OCI-LY1 (cell line): ENCODE measurements around the gene DCAF12.

ENCODE experiments used
- CTCF ChIP-seq: fragments of 200-600 bp; sonication (generic), shearing (Covaris generic); IDR thresholded peaks from 2 replicates; pipeline ENCODE4 v1.5.1; 2017; ENCODE audit warnings: mild to moderate bottlenecking, antibody characterized with exemption, low read length, moderate library complexity, mixed read lengths
- EZH2 ChIP-seq: fragments of 200-600 bp; sonication (generic), shearing (Covaris generic); IDR thresholded peaks from 2 replicates; pipeline ENCODE4 v1.8.0; 2017; ENCODE audit warnings: borderline replicate concordance, mixed run types, mild to moderate bottlenecking, antibody characterized with exemption, low read length, moderate library complexity, mixed read lengths

- no peak for TF ChIP-seq CTCF
- TF ChIP-seq EZH2 = no peak
Measured at GRCh38 chr9:34072868-34073590, 53.5 kb downstream of the DCAF12 start.
